Germinal center (tissue), 1 donor: Measurements from ENCODE around the gene HEPHL1.
"Not testable (repeated sequence)": the region's sequence is repeated elsewhere in the genome, so short reads cannot be mapped to it uniquely, and the experiment has no call there.

Source experiments
- DNase-seq: peaks from one replicate; pipeline ENCODE4 v3.0.0; 2012; ENCODE audit warnings: mixed read lengths, low spot score

The HEPHL1 gene

DNA sequence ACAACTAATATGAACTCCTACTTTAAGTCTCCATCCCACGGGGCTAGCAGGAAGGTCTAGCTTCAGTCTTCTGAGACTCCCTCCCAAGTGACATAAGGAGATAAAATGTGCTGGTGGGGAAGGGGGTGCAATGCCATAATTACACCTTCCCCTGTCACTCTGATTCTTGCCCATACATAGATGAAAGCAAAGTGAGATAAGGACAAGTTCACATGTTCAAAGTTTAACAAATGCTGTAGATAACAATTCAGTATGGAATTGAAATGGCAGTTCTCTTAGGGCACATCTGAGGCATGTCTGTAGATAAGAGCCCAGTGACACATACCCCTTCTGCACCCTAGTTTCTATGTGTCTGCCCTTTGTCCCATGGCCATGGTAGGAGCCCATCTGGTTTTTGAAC, 69.2 kb downstream of the HEPHL1 start:
- no peak for DNase-seq

GRCh38 chr11:94091091-94091490, 69.9 kb downstream of the HEPHL1 start:
- DNase-seq, result no peak

DNA sequence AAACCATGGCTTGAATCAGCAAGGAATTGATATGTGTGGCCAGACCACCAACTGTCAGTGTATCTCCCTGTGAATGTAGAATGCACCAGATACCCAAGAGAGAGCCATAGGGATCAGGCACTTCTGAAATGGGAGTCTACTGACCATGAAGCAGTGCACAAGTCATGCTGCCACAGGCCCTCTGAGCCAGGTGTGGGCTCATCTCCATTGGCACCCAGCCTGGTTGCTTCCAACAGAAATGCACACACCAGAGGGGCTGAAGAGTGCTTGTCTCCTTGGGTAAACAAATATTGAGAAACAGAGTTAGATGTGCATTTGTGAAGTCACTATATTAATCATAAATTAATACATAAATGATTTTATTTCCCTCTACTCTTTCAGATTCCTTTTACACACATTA, 79.1 kb downstream of the HEPHL1 start:
- DNase-seq, result no peak

GRCh38 chr11:94103471-94103870, 82.3 kb downstream of the HEPHL1 start:
- DNase-seq, result no peak

DNA sequence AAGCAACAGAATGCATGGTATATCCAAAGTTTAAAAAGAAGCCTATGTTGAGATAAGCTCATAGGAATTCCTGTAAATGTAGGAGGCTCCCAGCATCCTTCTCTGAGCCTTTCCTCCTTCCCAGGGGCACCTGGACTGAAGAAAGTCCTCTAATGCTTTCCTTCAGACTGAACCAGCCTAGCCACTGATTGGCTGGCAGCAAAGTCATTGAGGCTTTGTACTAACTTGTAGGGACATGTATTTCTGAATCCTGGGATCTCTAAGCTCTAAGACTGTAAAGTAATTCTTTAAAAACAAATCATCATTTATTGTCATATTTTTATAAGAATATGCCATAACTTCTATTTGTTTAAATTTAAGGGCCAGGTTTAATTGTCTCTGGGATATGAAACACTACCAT, 83.6 kb downstream of the HEPHL1 start:
- no peak for DNase-seq

- no peak for DNase-seq
These were observed 85.6 kb downstream of the HEPHL1 start for GRCh38 chr11:94106716-94107115.

DNA sequence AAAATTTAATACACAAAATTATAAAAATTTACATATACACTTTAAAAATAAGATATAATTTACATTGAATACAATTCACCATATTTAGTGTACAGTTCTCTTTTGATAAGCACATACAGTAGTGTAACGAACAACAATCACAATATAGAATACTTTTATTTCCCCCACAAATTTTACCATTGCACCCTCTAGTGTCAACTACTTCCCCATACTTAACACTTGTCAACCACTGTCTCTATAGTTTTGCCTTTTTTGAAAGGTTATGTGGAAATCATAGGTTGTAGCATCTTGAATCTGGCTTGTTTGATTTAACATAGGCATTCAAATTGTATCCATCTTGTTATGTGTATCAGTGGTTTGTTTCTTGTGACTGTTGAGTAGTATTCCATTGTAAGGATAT, 86.2 kb downstream of the HEPHL1 start:
- no peak for DNase-seq

- DNase-seq, result no peak
These were observed 90.1 kb downstream of the HEPHL1 start for GRCh38 chr11:94111241-94111640.

DNA sequence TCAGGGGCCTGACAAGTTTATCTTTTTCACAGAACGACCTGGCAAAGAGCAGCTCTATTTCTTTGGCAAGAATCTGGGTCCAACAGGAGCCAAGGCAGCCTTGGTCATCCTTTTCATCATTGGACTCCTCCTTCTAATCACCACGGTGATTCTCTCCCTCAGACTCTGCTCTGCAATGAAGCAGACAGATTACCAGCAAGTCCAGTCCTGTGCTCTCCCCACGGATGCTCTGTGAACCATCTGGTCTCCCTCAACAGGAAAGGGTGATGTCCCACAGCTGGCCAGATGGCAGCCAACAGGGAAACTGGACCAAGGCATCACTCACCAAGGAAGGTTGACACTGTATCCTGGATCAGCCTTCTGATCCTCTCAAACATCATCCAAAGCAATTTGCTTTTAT, 90.5 kb downstream of the HEPHL1 start:
- DNase-seq, result no peak

- DNase-seq, result no peak
These were observed 91.2 kb downstream of the HEPHL1 start for GRCh38 chr11:94112206-94112953.

DNA sequence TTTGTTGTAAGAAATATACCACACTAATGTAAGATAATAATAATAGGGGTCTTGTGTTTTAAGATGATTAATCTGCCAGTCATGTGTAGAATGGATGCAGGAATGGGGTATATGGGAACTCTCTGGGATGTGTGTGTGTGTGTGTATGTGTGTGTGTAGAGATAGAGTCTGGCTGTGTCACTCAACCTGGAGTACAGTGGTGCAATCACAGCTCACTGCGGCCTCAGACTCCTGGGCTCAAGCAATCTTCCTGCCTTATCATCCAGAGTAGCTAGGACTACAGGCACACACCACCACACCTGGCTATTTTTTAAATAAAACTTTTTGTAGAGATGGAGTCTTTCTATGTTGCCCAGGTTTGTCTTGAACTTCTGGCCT, 96.0 kb downstream of the HEPHL1 start:
- no peak for DNase-seq

- no peak for DNase-seq
These were observed 96.7 kb downstream of the HEPHL1 start for GRCh38 chr11:94117871-94118270.

GRCh38 chr11:94119676-94120075, 98.5 kb downstream of the HEPHL1 start:
- DNase-seq, result not testable (repeated sequence)

DNA sequence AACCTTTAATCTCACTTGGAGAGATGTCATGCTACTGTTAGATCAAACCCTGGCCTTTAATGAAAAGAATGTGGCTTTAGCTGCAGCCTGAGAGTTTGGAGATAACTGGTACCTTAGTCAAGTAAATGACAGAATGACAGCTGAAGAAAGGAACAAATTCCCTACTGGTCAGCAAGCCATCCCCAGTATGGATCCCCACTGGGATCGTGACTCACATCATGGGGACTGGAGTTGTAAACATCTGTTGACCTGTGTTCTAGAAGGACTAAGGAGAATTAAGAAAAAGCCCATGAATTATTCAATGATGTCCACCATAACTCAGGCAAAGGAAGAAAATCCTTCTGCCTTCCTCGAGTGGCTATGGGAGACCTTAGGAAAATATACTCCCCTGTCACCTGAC, 99.4 kb downstream of the HEPHL1 start:
- DNase-seq, result not testable (repeated sequence)

DNA sequence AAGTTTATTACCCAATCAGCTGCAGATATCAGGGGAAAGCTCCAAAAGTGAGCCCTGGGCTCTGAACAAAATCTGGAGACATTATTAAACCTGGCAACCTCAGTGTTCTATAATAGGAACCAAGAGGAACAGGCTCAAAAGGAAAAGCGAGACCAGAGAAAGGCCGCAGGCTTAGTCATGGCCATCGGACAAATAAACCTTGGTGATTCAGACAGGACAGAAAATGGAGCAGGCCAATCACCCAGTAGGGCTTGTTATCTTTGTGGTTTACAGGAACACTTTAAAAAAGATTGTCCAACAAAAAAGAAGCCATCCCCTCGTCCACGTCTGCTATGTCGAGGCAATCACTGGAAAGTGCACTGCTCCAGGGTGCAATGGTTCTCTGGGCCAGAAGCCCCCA, 99.8 kb downstream of the HEPHL1 start:
- no peak for DNase-seq

GRCh38 chr11:94125407-94126115, 104.4 kb downstream of the HEPHL1 start:
- no peak for DNase-seq

GRCh38 chr11:94127638-94128037, 106.5 kb downstream of the HEPHL1 start:
- DNase-seq, result no peak

DNA sequence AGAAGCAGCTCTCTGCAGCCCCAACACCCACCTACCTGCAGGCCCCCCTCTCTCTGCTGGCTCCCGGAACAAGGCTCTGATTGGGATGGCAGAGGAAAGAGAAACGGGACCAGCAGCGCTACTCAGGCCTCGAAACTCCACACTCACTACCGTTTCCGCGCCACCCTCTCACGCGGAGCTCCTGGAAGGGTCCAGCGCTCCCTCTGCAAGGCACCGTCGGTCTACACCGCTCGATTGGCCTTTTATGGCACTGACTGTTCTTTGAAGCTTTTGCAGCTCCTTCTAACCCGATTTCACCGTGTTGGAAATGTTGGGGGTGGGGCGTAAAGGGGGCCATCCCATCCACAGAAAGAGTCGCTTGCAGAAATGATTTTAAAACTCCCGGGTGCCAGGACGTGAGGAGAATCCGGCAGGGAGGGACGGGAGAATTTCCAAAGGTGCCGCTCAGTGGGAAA, 107.2 kb downstream of the HEPHL1 start:
- peak; percentile 23 for DNase-seq

GRCh38 chr11:94128746-94129511, 107.8 kb downstream of the HEPHL1 start, which contains the start of gene PANX1:
Gene PANX1, plus strand, starts transcription at chr11:94128841. Its CDS starts 472 bp downstream, at chr11:94129313.
- peak; percentile 67 for DNase-seq

GRCh38 chr11:94129512-94130297, 108.6 kb downstream of the HEPHL1 start:
- DNase-seq, result peak; percentile 29

DNA sequence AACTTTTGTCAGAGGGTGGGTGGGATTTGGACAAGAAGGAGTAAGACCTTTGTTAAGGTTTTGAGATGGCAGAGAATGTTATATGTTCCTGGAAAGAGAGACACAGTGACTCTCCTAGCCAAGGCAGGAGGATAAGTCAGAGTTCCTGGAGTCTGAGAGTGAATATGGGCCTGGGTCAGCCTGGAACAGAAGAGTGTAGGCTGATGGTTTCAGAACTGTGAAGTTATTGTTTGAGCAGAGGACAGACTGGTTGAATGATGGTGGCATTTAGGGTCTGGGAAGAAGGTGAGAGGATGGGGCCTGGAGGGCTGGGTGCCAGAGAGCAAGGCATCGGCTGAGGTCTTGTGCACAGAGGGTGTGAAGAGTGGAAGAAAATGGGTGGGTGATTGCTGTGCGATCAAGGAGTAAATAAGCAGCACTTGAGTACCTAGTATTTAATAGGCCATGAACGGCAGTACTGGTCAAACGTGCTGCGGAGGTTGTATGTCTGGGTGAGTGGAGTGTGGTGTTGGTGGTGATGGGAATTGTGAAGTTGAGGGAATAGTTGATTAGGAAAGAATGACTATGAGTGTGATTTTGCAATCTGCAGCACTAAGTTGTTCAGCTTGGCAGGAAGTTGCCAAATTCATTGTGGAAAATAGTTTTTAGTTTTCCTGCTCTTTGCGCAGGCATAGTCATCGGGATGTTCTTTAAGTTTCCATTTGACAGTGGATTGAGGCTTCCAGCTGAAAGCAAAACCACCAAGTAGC, 109.3 kb downstream of the HEPHL1 start:
- no peak for DNase-seq
